Hematopoietic multipotent progenitor cell treated with erythropoietin and hydrocortisone succinate and interleukin-3 and kit ligand, for 6 days (in vitro differentiated cells): ENCODE data around the gene KRT4.
"Not testable (repeated sequence)": the region's sequence is repeated elsewhere in the genome, so short reads cannot be mapped to it uniquely, and the experiment has no call there.

Source experiments
- DNase-seq: peaks from one replicate; pipeline ENCODE4 v3.0.0-alpha.2; 2015

Gene KRT4

GRCh38 chr12:52771088-52771487, 42.8 kb downstream of the KRT4 start:
- DNase-seq, result no peak

- DNase-seq, result no peak
Measured at GRCh38 chr12:52769946-52770345, 44.0 kb downstream of the KRT4 start.

- no peak for DNase-seq
Measured at GRCh38 chr12:52769354-52769753, 44.6 kb downstream of the KRT4 start.

GRCh38 chr12:52768479-52769200, 45.3 kb downstream of the KRT4 start:
- no peak for DNase-seq

GRCh38 chr12:52767427-52767826, 46.5 kb downstream of the KRT4 start:
- no peak for DNase-seq

GRCh38 chr12:52767020-52767379, 46.9 kb downstream of the KRT4 start:
- no peak for DNase-seq

- DNase-seq, result no peak
Measured at GRCh38 chr12:52766351-52767019, 47.4 kb downstream of the KRT4 start.

- no peak for DNase-seq
Measured at GRCh38 chr12:52765702-52766101, 48.2 kb downstream of the KRT4 start.

GRCh38 chr12:52763991-52764390, 49.9 kb downstream of the KRT4 start:
- DNase-seq, result no peak

- DNase-seq, result no peak
Measured at GRCh38 chr12:52763036-52763659, 50.8 kb downstream of the KRT4 start.

- DNase-seq, result no peak
Measured at GRCh38 chr12:52761802-52762201, 52.1 kb downstream of the KRT4 start.

GRCh38 chr12:52761218-52761617, 52.7 kb downstream of the KRT4 start:
- DNase-seq, result not testable (repeated sequence)

- DNase-seq, result no peak
Measured at GRCh38 chr12:52760623-52761022, 53.3 kb downstream of the KRT4 start.

- peak; percentile 15 for DNase-seq
Measured at GRCh38 chr12:52759695-52760094, 54.2 kb downstream of the KRT4 start.

- no peak for DNase-seq
Measured at GRCh38 chr12:52759218-52759617, 54.7 kb downstream of the KRT4 start.

GRCh38 chr12:52757449-52758176, 56.3 kb downstream of the KRT4 start:
- DNase-seq, result no peak
